ENCODE data around the gene ZSCAN18.

Gene ZSCAN18

DNA sequence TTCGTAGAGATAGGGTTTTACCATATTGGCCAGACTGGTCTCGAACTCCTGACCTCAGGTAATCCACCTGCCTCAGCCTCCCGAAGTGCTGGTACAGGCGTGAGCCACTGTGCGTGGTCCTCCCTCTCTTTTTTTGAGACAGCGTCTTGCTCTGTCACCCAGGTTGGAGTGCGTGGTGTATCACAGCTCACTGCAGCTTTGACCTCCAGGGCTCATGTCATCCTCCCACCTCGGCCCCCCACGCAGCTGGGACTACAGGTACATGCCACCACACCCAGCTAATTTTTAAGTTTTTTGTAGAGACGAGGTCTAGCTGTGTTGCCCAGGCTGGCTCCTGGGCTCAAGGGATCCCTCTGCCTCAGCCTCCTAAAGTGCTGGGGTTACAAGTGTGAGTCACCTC, 18.2 kb downstream of the ZSCAN18 start:
- DNase-seq (ENCODE audit: extremely low spot score) = no peak
- TF ChIP-seq L3MBTL2 (conservative IDR thresholded peaks at IDR 0.05) (no peak), ARNT (IDR thresholded peaks at IDR 0.05) (no peak), ELF4 (IDR thresholded peaks at IDR 0.05) (no peak), FOXK2 (IDR thresholded peaks at IDR 0.05) (no peak), BHLHE40 (IDR thresholded peaks at IDR 0.05; ENCODE audit: borderline replicate concordance) (no peak), TARDBP (IDR thresholded peaks at IDR 0.05) (no peak), PKNOX1 (IDR thresholded peaks at IDR 0.05) (no peak)
- ChIA-PET POLR2A (no interaction called here), CTCF (no interaction called here)

DNA sequence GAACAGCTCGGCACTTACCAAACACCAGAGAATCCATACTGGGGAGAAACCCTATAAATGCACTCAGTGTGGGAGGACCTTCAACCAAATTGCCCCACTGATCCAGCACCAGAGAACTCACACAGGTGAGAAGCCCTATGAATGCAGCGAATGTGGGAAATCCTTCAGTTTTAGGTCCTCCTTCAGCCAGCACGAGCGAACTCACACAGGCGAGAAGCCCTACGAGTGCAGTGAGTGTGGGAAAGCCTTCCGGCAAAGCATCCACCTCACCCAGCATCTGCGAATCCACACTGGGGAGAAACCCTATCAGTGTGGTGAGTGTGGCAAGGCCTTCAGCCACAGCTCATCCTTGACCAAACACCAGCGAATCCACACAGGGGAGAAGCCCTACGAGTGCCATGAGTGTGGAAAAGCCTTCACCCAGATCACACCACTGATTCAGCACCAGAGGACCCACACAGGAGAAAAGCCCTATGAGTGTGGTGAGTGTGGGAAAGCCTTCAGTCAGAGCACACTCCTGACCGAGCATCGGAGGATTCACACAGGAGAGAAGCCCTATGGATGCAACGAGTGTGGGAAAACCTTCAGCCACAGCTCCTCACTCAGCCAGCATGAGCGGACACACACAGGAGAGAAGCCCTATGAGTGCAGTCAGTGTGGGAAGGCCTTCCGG, 30.7 kb downstream of the ZSCAN18 start:
- ChIA-PET POLR2A (no interaction called here), CTCF (no interaction called here)
- TF ChIP-seq L3MBTL2 (conservative IDR thresholded peaks at IDR 0.05) = no peak
- TF ChIP-seq ELF4 (IDR thresholded peaks at IDR 0.05) = no peak
- no peak for TF ChIP-seq ARNT (IDR thresholded peaks at IDR 0.05)
- TF ChIP-seq CTBP1 (IDR thresholded peaks at IDR 0.05; ENCODE audit: borderline replicate concordance) = no peak
- TF ChIP-seq BHLHE40 (IDR thresholded peaks at IDR 0.05; ENCODE audit: borderline replicate concordance) = no peak
- TF ChIP-seq ZNF384 (IDR thresholded peaks at IDR 0.05) = no peak
- no peak for TF ChIP-seq SUZ12 (IDR thresholded peaks at IDR 0.05)
- no peak for TF ChIP-seq FOXM1 (IDR thresholded peaks at IDR 0.05; ENCODE audit: borderline replicate concordance)
- TF ChIP-seq NFRKB (IDR thresholded peaks at IDR 0.05) = no peak
- TF ChIP-seq LEF1 (IDR thresholded peaks at IDR 0.05; ENCODE audit: borderline replicate concordance) = no peak
- TF ChIP-seq PKNOX1 (IDR thresholded peaks at IDR 0.05) = no peak
- DNase-seq (ENCODE audit: extremely low spot score) = no peak

GRCh38 chr19:58063712-58064111, 34.3 kb downstream of the ZSCAN18 start:
- CTCF ChIA-PET = no interaction called here
- TF ChIP-seq NFRKB (IDR thresholded peaks at IDR 0.05) = no peak
- no peak for TF ChIP-seq CTBP1 (IDR thresholded peaks at IDR 0.05; ENCODE audit: borderline replicate concordance)
- no peak for TF ChIP-seq HDGF (IDR thresholded peaks at IDR 0.05; ENCODE audit: borderline replicate concordance)
- TF ChIP-seq BHLHE40 (IDR thresholded peaks at IDR 0.05; ENCODE audit: borderline replicate concordance) = no peak
- TF ChIP-seq L3MBTL2 (conservative IDR thresholded peaks at IDR 0.05) = no peak
- no peak for TF ChIP-seq PKNOX1 (IDR thresholded peaks at IDR 0.05)
- no peak for TF ChIP-seq LEF1 (IDR thresholded peaks at IDR 0.05; ENCODE audit: borderline replicate concordance)
- TF ChIP-seq FOXK2 (IDR thresholded peaks at IDR 0.05) = no peak
- no peak for TF ChIP-seq TARDBP (IDR thresholded peaks at IDR 0.05)
- TF ChIP-seq ZNF384 (IDR thresholded peaks at IDR 0.05) = no peak

GRCh38 chr19:58060231-58060630, 37.8 kb downstream of the ZSCAN18 start:
- ChIA-PET CTCF (no interaction called here), POLR2A (no interaction called here)
- DNase-seq (ENCODE audit: extremely low spot score) = no peak
- TF ChIP-seq HDGF (IDR thresholded peaks at IDR 0.05; ENCODE audit: borderline replicate concordance) = no peak
- no peak for TF ChIP-seq ZNF384 (IDR thresholded peaks at IDR 0.05)
- TF ChIP-seq SP1 (IDR thresholded peaks at IDR 0.05) = no peak
- no peak for TF ChIP-seq ARNT (IDR thresholded peaks at IDR 0.05)
- TF ChIP-seq CTBP1 (IDR thresholded peaks at IDR 0.05; ENCODE audit: borderline replicate concordance) = no peak
- TF ChIP-seq FOXA1 (IDR thresholded peaks at IDR 0.05) = no peak
- TF ChIP-seq PKNOX1 (IDR thresholded peaks at IDR 0.05) = no peak
- no peak for TF ChIP-seq LEF1 (IDR thresholded peaks at IDR 0.05; ENCODE audit: borderline replicate concordance)
- no peak for TF ChIP-seq SUZ12 (IDR thresholded peaks at IDR 0.05)
- no peak for TF ChIP-seq NFRKB (IDR thresholded peaks at IDR 0.05)

More at GRCh38 chr19:58063712-58064111, 34.3 kb downstream of the ZSCAN18 start:
- POLR2A ChIA-PET = no interaction called here
- DNase-seq (ENCODE audit: extremely low spot score) = no peak

DNA sequence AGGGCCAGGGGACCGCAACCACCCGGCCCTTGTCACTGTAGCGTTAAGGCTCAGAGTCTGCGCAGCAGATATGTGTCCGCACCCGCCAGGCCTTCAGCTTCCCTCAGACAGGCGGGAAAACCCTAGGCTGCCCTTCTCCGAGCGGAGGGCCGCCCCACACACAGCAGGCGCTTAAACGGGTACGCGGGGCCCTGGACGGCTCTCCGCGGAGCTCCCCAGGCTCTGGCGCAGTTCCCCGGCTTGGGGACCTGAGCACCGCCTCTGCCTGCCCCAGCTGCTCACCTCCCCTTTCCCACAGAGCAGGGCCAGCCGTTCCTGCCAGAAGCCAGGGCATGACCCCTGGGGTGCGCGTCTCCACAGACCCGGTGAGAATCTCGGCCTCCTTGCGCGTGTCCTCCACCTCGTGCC, 38.4 kb downstream of the ZSCAN18 start:
- ChIA-PET CTCF (no interaction called here), POLR2A (no interaction called here)
- DNase-seq (ENCODE audit: extremely low spot score) = no peak
- TF ChIP-seq FOXK2 (IDR thresholded peaks at IDR 0.05) (no peak), L3MBTL2 (conservative IDR thresholded peaks at IDR 0.05) (no peak), PKNOX1 (IDR thresholded peaks at IDR 0.05) (no peak), HDGF (IDR thresholded peaks at IDR 0.05; ENCODE audit: borderline replicate concordance) (no peak), TARDBP (IDR thresholded peaks at IDR 0.05) (no peak), NFRKB (IDR thresholded peaks at IDR 0.05) (no peak), ELF4 (IDR thresholded peaks at IDR 0.05) (no peak), CTBP1 (IDR thresholded peaks at IDR 0.05; ENCODE audit: borderline replicate concordance) (no peak), ARNT (IDR thresholded peaks at IDR 0.05) (no peak), ZNF384 (IDR thresholded peaks at IDR 0.05) (no peak), SP1 (IDR thresholded peaks at IDR 0.05) (no peak), BHLHE40 (IDR thresholded peaks at IDR 0.05; ENCODE audit: borderline replicate concordance) (no peak), FOXA1 (IDR thresholded peaks at IDR 0.05) (no peak), LEF1 (IDR thresholded peaks at IDR 0.05; ENCODE audit: borderline replicate concordance) (no peak), SUZ12 (IDR thresholded peaks at IDR 0.05) (no peak)
